Mesenchymal stem cell (in vitro differentiated cells and primary cell): Measurements from ENCODE around the gene EML6.

Source experiments
- DNase-seq: peaks from one replicate; pipeline ENCODE4 v3.0.0-alpha.2; 2013
- H2AFZ ChIP-seq: one replicate; pipeline ENCODE4 v1.6.1; 2013; ENCODE audit warnings: low read depth, mild to moderate bottlenecking, control low read depth, inconsistent platforms, low read length, moderate library complexity
- H2AK5ac ChIP-seq: 2 replicates; pipeline ENCODE4 v1.6.1; 2013; ENCODE audit warnings: low read length, moderate library complexity, mild to moderate bottlenecking, inconsistent platforms; ENCODE audit not compliant: severe bottlenecking
- H2BK120ac ChIP-seq: one replicate; pipeline ENCODE4 v1.6.1; 2013; ENCODE audit warnings: low read depth, mild to moderate bottlenecking, inconsistent platforms, low read length, moderate library complexity
- H2BK12ac ChIP-seq, 2 experiments: one replicate each; pipeline ENCODE4 v1.6.1; 2013; ENCODE audit warnings: inconsistent platforms in 2 of 2, low read length in 2 of 2, mild to moderate bottlenecking in 2 of 2, moderate library complexity in 2 of 2, control low read depth in 1 of 2
- H2BK15ac ChIP-seq: one replicate; pipeline ENCODE4 v1.6.1; 2013; ENCODE audit warnings: mild to moderate bottlenecking, low read depth, inconsistent platforms; ENCODE audit not compliant: poor library complexity, severe bottlenecking
- H2BK5ac ChIP-seq: 2 replicates; pipeline ENCODE4 v1.6.1; 2013; ENCODE audit warnings: low read depth, mild to moderate bottlenecking, low read length, control low read depth, inconsistent platforms; ENCODE audit not compliant: poor library complexity, severe bottlenecking
- H3K14ac ChIP-seq, 2 experiments: one replicate each; pipeline ENCODE4 v1.6.1; 2013; ENCODE audit warnings: inconsistent platforms in 2 of 2, low read length in 2 of 2, control low read depth in 1 of 2, mild to moderate bottlenecking in 1 of 2, moderate library complexity in 1 of 2
- H3K18ac ChIP-seq, 2 experiments: one replicate each; pipeline ENCODE4 v1.6.1; 2013; ENCODE audit warnings: inconsistent platforms in 2 of 2, low read length in 2 of 2, control low read depth in 1 of 2, low read depth in 1 of 2, mild to moderate bottlenecking in 1 of 2
- H3K23ac ChIP-seq, 2 experiments: one replicate each; pipeline ENCODE4 v1.6.1; 2013; ENCODE audit warnings: inconsistent platforms in 2 of 2, low read length in 2 of 2, mild to moderate bottlenecking in 2 of 2, moderate library complexity in 2 of 2, control low read depth in 1 of 2
- H3K27ac ChIP-seq: 2 replicates; pipeline ENCODE4 v1.5.1; 2013; ENCODE audit warnings: mild to moderate bottlenecking, moderate library complexity, low read length, control low read depth, inconsistent platforms; ENCODE audit not compliant: poor library complexity, severe bottlenecking
- H3K27me3 ChIP-seq, 2 experiments: 2 replicates each; pipeline versions ENCODE4 v1.6.1 to v1.7.0; 2013; ENCODE audit warnings: low read length in 2 of 2, mild to moderate bottlenecking in 2 of 2, moderate library complexity in 2 of 2, control low read depth in 1 of 2, inconsistent platforms in 1 of 2; ENCODE audit not compliant: control insufficient read depth in 1 of 2, insufficient read depth in 1 of 2
- H3K36me3 ChIP-seq, 2 experiments: 2 replicates each; pipeline versions ENCODE4 v1.6.1 to v1.7.0; 2013; ENCODE audit warnings: low read length in 2 of 2, control low read depth in 1 of 2, inconsistent platforms in 1 of 2, low read depth in 1 of 2, mild to moderate bottlenecking in 1 of 2; ENCODE audit not compliant: insufficient read depth in 2 of 2, control insufficient read depth in 1 of 2
- H3K4ac ChIP-seq, 2 experiments: one replicate each; pipeline ENCODE4 v1.6.1; 2013; ENCODE audit warnings: inconsistent platforms in 2 of 2, low read length in 2 of 2, mild to moderate bottlenecking in 2 of 2, moderate library complexity in 2 of 2, control low read depth in 1 of 2, low read depth in 1 of 2
- H3K4me1 ChIP-seq: 2 replicates; pipeline ENCODE4 v1.6.1; 2013; ENCODE audit warnings: low read depth, low read length, control low read depth; ENCODE audit not compliant: control insufficient read depth, insufficient read depth
- H3K4me2 ChIP-seq: 2 replicates; pipeline ENCODE4 v1.6.1; 2013; ENCODE audit warnings: low read length, mild to moderate bottlenecking, inconsistent platforms; ENCODE audit not compliant: poor library complexity, severe bottlenecking
- H3K4me3 ChIP-seq, 2 experiments: 2 replicates each; pipeline versions ENCODE4 v1.5.1 to v1.7.0; 2013; ENCODE audit warnings: low read length in 2 of 2, mild to moderate bottlenecking in 2 of 2, control low read depth in 1 of 2, low read depth in 1 of 2; ENCODE audit not compliant: insufficient read depth in 1 of 2
- H3K79me1 ChIP-seq: replicated peaks from 2 replicates; pipeline ENCODE4 v1.6.1; 2013; ENCODE audit warnings: mild to moderate bottlenecking, control low read depth, low read length, inconsistent platforms; ENCODE audit not compliant: poor library complexity, severe bottlenecking
- H3K9ac ChIP-seq: 2 replicates; pipeline ENCODE4 v1.7.0; 2013; ENCODE audit warnings: mild to moderate bottlenecking, low read length, moderate library complexity
- H3K9me3 ChIP-seq: 2 replicates; pipeline ENCODE4 v1.7.0; 2013; ENCODE audit warnings: mild to moderate bottlenecking, low read length; ENCODE audit not compliant: control insufficient read depth
- H4K8ac ChIP-seq: one replicate; pipeline ENCODE4 v1.6.1; 2013; ENCODE audit warnings: inconsistent platforms, mild to moderate bottlenecking, low read length, moderate library complexity
- H4K91ac ChIP-seq: one replicate; pipeline ENCODE4 v1.6.1; 2013; ENCODE audit warnings: mild to moderate bottlenecking, low read length, inconsistent platforms
- WGBS: methylation state at CpG from one replicate; pipeline ENCODE4 v1.1.7; 2013; ENCODE audit warnings: mixed read lengths; 5-methylcytosine and 5-hydroxymethylcytosine counted together

Gene EML6

GRCh38 chr2:54815148-54815539 lies 91.7 kb downstream of the EML6 start:
- no CpG with 5 or more reads among the region's 1 CpG for WGBS
- Histone ChIP-seq H2BK120ac (no peak overlapping the region), H3K4me3 (no peak overlapping the region), H3K36me3 (no peaks in the 10 kb centered on the region), H4K8ac (no peak overlapping the region), H2BK12ac (no peak overlapping the region), H3K23ac (no peak overlapping the region), H2BK15ac (no peak overlapping the region), H3K27ac (no peak overlapping the region), H3K4me2 (no peak overlapping the region), H3K9me3 (no peaks in the 10 kb centered on the region), H3K79me1 (no peaks in the 10 kb centered on the region), H3K4me1 (no peaks in the 10 kb centered on the region), H3K14ac (no peak overlapping the region), H2BK5ac (no peak overlapping the region), H2AK5ac (no peak overlapping the region), H3K4ac (no peak overlapping the region), H3K18ac (no peak overlapping the region), H4K91ac (no peak overlapping the region), H2AFZ (no peak overlapping the region), H3K9ac (no peak overlapping the region), H3K27me3 (no peaks in the 10 kb centered on the region)
- DNase-seq: no peak

GRCh38 chr2:54818226-54818625 lies 94.8 kb downstream of the EML6 start:
- Histone ChIP-seq H4K8ac (no peak overlapping the region), H3K4ac (no peak overlapping the region), H3K36me3 (no peaks in the 10 kb centered on the region), H3K9me3 (no peaks in the 10 kb centered on the region), H2AFZ (no peak overlapping the region), H2BK5ac (no peak overlapping the region), H3K14ac (no peak overlapping the region), H3K4me2 (no peak overlapping the region), H2AK5ac (no peak overlapping the region), H3K4me3 (no peak overlapping the region), H2BK15ac (no peak overlapping the region), H3K4me1 (no peaks in the 10 kb centered on the region), H3K79me1 (no peaks in the 10 kb centered on the region), H3K23ac (no peak overlapping the region), H4K91ac (no peak overlapping the region), H3K18ac (no peak overlapping the region), H2BK120ac (no peak overlapping the region), H2BK12ac (no peak overlapping the region), H3K27ac (no peak overlapping the region), H3K9ac (no peak overlapping the region), H3K27me3 (no peaks in the 10 kb centered on the region)
- 87% methylated on average over 2 of the region's 2 CpGs for WGBS
- DNase-seq: no peak

- Histone ChIP-seq H3K9ac (no peak overlapping the region), H3K36me3 (no peaks in the 10 kb centered on the region), H2BK5ac (no peak overlapping the region), H3K18ac (no peak overlapping the region), H3K79me1 (no peaks in the 10 kb centered on the region), H3K14ac (no peak overlapping the region), H2AFZ (no peak overlapping the region), H3K23ac (no peak overlapping the region), H2BK12ac (no peak overlapping the region), H3K27ac (no peak overlapping the region), H3K27me3 (no peaks in the 10 kb centered on the region), H2BK15ac (no peak overlapping the region), H3K4me3 (no peak overlapping the region), H3K9me3 (no peaks in the 10 kb centered on the region), H4K8ac (no peak overlapping the region), H2AK5ac (no peak overlapping the region), H3K4me1 (no peaks in the 10 kb centered on the region), H4K91ac (no peak overlapping the region), H3K4ac (no peak overlapping the region), H3K4me2 (no peak overlapping the region), H2BK120ac (no peak overlapping the region)
- no peak for DNase-seq
- 82% methylated on average over 3 of the region's 3 CpGs for WGBS
These were observed 97.1 kb downstream of the EML6 start for GRCh38 chr2:54820558-54820957.

- H2BK12ac ChIP-seq: no peak overlapping the region
- H3K4me2 ChIP-seq: no peak overlapping the region
- no peak overlapping the region for H3K4ac ChIP-seq
- no peak overlapping the region for H2AK5ac ChIP-seq
- H2BK5ac ChIP-seq: no peak overlapping the region
- no peak for DNase-seq
- H2AFZ ChIP-seq: no peak overlapping the region
- no peak overlapping the region for H2BK15ac ChIP-seq
- H3K27ac ChIP-seq: no peak overlapping the region
- no peak overlapping the region for H3K9ac ChIP-seq
- no peaks in the 10 kb centered on the region for H3K9me3 ChIP-seq
- no peaks in the 10 kb centered on the region for H3K27me3 ChIP-seq
- no peaks in the 10 kb centered on the region for H3K4me1 ChIP-seq
- no peaks in the 10 kb centered on the region for H3K36me3 ChIP-seq
- no peak overlapping the region for H3K18ac ChIP-seq
- H2BK120ac ChIP-seq: no peak overlapping the region
- WGBS: 92% methylated on average over 4 of the region's 4 CpGs
- H3K23ac ChIP-seq: no peak overlapping the region
- H4K91ac ChIP-seq: no peak overlapping the region
- no peaks in the 10 kb centered on the region for H3K79me1 ChIP-seq
- H4K8ac ChIP-seq: no peak overlapping the region
- no peak overlapping the region for H3K4me3 ChIP-seq
- no peak overlapping the region for H3K14ac ChIP-seq
These were observed 101.1 kb downstream of the EML6 start for GRCh38 chr2:54824567-54824966.
